Vagina (tissue), 2 donors: ENCODE measurements around the gene GCNT4.

Source experiments
- CTCF ChIP-seq, 3 experiments: fragments of 450-650 bp in 2 of 3; fragments of 200-600 bp in 1 of 3; sonication (generic) in 1 of 3; IDR thresholded peaks; one replicate each; pipeline ENCODE4 v1.5.1; 2017 to 2019; ENCODE audit warnings: antibody characterized with exemption in 3 of 3, mild to moderate bottlenecking in 2 of 3, moderate library complexity in 2 of 3
- POLR2A ChIP-seq, 2 donors: fragments of 450-650 bp; IDR thresholded peaks; one replicate each; pipeline ENCODE4 v1.6.1; 2017; ENCODE audit warnings: antibody characterized with exemption in 2 of 2, mild to moderate bottlenecking in 2 of 2, moderate library complexity in 2 of 2
- POLR2AphosphoS5 ChIP-seq, 2 donors: sonication (generic); formaldehyde crosslinking; IDR thresholded peaks; one replicate each; pipeline ENCODE4 v1.9.0; 2017; ENCODE audit warnings: antibody characterized with exemption in 2 of 2, mild to moderate bottlenecking in 2 of 2, low read depth in 1 of 2; ENCODE audit not compliant: insufficient read depth in 1 of 2

GRCh38 chr5:75016896-75017295 lies 35.5 kb downstream of the GCNT4 start:
- no peak for TF ChIP-seq CTCF (IDR thresholded peaks at IDR 0.05)
- TF ChIP-seq POLR2A (IDR thresholded peaks at IDR 0.05): no peak
- TF ChIP-seq POLR2AphosphoS5 (IDR thresholded peaks at IDR 0.05; ENCODE audit: insufficient read depth in 1 of 2, low read depth in 1 of 2): no peak
